ENCODE results near the gene KCNK6.
A peak's percentile ranks its signal among the peaks of the same experiment; 100 is the strongest.

GRCh38 chr19:38351865-38352395, 32.3 kb downstream of the KCNK6 start:
- TF ChIP-seq, protein P1, sequence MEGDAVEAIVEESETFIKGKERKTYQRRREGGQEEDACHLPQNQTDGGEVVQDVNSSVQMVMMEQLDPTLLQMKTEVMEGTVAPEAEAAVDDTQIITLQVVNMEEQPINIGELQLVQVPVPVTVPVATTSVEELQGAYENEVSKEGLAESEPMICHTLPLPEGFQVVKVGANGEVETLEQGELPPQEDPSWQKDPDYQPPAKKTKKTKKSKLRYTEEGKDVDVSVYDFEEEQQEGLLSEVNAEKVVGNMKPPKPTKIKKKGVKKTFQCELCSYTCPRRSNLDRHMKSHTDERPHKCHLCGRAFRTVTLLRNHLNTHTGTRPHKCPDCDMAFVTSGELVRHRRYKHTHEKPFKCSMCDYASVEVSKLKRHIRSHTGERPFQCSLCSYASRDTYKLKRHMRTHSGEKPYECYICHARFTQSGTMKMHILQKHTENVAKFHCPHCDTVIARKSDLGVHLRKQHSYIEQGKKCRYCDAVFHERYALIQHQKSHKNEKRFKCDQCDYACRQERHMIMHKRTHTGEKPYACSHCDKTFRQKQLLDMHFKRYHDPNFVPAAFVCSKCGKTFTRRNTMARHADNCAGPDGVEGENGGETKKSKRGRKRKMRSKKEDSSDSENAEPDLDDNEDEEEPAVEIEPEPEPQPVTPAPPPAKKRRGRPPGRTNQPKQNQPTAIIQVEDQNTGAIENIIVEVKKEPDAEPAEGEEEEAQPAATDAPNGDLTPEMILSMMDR (IDR thresholded peaks at IDR 0.05) = no peak
- TF ChIP-seq POLR2A (IDR thresholded peaks at IDR 0.05) = peak; percentile 8
- TF ChIP-seq POLR2AphosphoS5 (IDR thresholded peaks at IDR 0.05) = no peak
